Stimulated activated CD4-positive, alpha-beta T cell treated with anti-CD3 and anti-CD28 coated beads, Interleukin-4, amount 100 ng/mL, for 24 hours (primary cell): ENCODE measurements around the gene IRX4.

Source experiments
- DNase-seq: peaks from one replicate; pipeline ENCODE4 v3.0.0-alpha.2; 2020

IRX4 gene

DNA sequence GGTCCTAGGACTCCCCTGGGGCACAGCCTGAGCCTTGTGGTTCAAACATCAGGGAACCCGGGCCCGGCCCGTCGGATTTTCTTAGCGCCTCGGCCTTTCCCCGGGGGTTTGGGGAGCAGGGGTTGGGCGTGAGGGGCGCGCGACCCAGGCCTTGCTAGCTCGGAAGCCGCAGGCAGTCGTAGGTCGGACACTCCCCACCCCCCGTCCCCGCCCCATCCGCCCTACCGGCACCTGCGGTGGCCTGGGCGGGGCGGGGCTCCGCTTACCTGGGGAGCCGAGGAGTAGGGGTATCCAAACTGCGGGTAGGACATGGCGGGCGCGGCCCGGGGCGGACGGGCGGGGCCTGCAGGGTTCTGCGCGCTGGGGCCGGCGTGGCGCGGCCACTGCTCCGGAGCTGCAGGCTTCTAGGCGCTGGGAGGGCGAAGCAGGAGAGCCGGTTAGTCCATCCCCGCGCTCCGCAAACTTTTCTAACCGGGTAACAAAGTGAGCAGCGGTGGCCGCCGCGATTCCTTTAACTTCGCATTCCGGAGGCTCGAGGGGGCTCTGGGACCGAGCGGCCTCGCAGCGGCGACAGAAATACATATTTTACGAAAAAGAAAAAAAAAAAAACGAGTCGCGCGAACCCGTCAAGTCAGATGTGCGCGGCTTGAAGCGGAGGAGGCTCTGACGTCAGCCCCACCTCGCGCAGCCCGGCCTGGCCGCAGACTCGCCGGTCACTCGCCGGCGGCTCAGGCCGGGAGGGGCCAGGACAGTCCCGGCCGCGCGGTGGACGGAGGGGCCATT, at the start of gene IRX4:
Gene IRX4, minus strand, starts transcription at position 589 of the 783 bp plus-strand sequence. Its CDS starts 278 bp downstream, at position 311.
- no peak for DNase-seq

DNA sequence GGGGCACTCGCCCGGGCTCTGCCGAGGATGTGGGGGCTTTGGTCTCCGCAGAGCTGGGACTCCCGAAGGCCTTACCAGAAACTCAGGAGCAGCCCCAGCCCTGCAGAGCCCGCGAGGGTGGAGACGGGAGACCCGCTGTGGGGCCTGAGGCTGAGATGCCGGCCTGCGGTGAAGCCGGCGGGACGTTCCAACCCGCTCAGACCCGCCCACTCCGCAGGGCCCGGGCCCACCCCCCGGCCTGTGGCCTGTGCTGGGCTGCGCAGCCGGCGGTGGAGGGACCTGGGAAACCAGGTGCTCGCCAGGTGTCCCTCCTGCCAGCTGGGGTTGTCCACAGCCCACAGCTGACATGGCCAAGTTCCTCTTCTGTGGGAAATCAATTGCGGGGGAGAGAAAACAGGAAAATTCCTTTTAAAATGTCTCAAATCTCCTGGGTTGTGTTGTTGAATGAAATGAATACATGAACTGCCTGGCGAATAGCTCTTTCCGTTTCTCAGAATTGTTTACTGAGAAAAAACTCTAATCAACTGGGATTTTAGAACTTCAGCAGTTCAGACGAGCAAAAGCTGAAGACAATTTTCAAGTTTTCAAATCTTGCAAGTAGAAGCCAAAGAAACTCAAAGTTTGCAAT, 49.0 kb upstream of the IRX4 start:
- DNase-seq = no peak

DNA sequence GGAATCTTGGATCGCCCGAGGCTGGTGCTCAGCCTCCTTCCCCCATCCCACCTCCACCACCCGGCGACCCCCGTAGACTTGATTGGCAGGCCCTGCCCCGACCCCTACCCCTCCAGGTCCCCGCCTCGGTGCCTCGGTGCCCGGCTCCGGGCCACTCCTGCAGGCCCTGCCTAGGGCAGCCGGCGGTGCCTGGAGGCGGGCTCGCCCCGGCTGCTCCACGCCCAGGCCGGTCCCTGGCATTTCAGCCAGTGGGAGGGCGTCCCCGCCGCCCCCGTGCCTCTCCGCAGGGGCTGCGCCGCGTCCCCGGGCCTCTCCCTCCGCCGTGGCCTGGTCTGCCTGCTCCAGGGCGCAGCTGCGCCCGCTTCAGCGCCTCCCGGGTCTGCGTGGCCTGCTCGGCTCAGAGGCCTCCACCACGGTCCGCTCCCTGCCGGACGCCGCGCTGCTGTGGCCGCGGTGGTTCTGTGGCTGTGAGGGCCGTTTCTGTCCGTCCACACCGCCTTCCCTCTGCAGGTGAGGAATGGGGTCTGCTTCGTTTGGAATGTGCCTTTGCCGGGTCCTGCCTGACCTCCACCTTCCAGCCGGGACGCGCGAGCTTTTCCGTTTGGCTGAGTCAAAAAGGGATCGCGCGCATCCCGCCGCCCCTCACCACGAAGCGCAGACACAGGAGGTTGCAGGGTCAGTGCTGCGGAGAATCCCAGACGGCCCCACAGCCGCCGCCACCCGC, 48.3 kb upstream of the IRX4 start:
- DNase-seq = no peak

DNA sequence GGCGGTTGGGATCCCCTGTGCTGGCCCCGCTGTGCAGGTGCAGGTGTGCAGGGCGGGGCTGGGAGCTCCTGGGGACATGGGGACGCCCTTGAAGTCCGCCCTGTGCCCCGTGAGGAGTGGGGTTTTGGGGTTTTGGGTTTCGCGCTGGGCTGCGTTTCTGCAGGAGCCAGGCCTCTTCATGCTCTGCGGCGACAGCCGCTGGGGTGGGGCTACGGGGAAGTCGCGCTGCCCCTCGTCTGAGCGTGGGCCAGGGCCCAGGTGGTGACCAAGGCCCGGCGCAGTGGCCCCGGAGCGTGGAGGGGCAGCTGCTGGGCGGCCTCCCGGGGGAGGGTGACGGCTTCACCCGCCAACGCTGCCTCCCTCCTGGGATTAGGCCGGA, 47.8 kb upstream of the IRX4 start:
- DNase-seq = no peak

DNA sequence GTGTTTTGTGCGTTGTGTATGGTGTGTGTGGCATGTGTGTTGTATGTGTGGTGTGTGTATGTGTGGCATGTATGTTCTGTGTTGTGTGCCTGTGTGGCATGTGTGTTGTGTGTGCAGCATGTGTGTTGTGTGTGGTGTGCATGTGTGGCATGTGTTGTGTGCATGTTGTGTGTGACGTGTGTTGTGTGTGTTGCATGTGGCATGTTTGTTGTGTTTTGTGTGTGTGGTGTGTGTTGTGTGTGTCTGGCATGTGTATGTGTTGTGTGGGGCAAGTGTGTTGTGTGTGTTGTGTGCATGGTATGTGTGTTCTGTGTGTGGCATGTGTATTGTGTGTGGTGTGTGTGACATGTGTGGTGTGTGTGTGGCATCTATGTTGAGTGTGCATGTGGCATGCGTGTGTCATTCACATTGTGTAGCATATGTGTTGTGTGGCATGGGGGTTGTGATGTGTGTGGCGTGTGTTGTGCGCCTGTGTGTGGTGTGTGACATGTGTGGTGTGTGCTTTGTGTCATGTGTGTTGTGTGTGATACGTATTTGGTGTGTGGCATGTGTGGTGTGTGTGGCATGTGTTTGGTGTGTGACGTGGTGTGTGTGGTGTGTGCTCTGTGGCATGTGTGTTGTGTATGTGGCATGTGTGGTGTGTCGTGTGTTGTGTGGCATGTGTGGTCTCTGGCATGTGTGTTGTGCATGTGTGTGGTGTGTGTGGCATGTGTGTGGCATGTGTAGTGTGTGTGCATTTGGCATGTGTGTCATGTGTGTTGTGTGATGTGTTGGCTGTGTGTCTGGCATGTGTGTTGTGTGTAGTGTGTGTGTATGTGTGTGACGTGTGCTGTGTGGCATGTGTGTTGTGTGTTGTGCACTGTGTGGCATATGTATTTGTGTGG, 46.6 kb upstream of the IRX4 start:
- no peak for DNase-seq

DNA sequence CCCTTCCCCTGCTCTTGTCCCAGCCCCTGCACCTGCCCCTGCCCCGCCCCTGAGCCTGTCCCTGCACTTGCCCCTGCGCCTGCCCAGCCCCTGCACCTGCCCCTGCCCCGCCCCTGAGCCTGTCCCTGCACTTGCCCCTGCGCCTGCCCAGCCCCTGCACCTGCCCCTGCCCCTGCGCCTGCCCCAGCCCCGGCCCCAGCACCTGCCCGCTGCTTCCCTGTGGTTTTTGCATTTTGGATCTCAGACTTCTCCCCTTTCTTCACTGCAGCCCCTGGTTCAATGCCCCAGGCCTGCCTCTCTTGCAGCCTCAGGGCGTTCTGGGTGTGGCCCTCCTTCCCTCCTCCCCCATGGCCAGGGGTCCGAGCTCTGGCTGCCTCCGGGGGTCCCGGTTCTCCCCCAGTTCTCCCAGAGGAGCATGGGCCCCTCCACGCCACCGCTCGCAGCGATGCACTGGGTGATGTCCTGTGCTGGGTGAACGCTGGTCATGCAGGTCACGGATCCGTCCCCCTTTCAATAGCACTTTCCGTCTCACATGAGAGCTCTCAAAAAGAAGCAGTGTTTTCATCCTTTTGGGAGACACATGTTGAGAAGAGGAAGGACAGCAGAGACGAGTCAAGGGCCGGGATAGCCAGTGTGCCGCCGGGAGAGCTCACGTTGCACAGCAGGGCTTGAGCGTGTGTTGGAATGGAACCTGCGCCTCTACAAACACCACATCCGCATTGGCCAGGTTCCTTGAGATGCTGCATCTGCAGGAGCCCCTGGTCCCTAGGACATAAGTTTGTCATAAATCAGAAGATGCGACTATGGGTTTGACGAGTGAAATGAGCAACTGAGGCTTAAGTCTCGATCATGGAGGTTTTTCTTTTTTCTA, 44.0 kb upstream of the IRX4 start:
- no peak for DNase-seq

DNA sequence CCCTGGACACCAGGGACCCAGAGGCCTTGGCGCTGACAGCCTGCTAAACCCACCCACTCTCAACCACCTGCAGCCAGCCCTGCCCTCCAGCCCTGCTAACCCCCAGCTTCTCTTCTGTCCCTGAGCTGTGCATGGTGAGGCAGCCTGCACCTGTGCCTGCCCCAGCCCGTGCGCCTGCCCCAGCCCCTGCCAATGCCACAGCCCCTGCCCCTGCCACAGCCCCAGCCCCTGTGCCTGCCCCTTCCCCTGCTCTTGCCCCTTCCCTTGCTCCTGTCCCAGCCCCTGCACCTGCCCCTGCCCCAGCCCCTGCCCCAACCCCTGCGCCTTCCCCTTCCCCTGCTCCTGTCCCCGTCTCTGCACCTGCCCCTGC, 43.3 kb upstream of the IRX4 start:
- DNase-seq = no peak

DNA sequence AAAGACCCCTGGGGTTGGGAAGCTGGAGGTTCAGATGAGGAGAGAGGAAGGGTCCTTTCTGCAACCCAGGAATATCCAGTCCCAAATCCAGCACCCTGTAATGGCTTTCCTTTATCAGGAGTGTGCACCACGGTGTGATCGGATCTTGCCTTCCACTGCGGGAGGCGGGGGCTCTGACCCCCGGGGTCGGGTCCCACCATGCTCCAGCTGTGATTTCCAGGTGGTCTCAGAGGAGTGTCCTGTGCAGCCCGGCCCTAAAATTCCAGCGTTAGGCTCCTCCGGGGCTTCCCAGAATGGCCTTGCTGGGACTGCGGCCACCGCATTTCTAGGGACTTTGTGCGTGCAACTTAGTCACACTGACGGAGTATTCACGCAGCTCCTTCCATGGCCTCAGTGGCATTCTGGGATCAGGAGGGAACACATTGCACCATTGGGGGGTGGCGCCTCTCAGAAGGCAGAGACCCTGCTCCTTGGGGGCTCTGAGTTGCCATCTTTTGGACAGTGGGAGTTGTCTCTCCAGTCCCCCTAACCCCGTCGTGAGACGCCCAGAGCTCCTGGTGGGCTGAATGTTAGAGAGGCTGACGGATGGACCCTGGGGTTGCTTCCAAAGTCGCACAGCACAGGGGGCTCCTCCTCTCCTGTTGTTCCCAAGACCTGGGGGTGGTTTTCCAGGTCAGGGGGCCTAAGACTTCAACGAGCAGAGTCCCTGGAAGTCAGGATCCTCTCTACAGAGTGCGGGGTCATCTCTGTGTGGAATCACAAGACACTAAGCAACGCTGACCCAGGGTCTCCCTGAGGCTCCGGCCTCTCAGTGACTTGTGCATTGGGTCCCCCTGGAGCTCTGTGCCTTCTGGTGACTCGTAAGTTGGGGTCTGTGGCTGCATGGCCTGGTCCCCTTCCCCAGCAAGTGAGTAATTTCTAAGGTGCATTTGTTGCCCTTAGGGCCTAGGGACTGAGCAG, 42.7 kb upstream of the IRX4 start:
- no peak for DNase-seq

DNA sequence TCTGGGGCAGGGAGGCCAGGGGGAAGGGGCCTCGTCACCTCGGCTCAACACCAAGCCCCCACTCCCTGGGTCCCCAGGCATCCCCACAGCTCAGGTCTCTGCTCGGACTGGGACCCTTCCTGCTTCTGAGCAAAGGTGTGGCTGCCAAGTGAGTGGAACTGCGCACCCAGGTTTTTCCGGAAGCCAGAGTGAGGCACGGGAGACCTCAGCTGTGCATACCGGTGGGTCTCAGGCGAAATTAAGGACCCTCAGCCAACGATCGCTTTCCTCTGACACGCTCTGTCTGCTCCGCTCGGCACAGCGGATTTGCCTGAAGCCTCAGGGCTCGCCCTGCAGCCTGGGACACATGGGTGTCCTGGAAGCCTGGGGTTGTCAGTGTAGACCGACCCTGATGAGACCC, 41.0 kb upstream of the IRX4 start:
- no peak for DNase-seq

DNA sequence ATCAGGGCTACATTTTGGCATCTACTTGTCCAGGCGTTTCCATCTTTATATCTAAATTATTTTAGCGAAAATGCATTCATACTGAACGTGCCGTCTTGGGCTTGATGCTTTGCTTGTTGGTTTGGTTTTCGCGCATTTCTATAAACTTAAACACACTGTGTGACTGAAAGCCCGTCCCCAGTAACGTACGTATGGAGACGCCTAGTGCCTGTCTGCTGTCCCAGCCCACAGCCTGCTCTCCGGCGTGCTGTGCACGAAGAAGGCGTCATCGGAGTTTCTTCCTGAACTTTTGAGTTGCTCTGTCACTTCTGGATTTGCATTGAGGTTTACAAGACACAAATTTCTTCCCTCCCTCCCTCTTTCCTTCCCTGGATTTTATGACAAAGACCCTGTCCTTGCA, 40.6 kb upstream of the IRX4 start:
- DNase-seq = no peak

DNA sequence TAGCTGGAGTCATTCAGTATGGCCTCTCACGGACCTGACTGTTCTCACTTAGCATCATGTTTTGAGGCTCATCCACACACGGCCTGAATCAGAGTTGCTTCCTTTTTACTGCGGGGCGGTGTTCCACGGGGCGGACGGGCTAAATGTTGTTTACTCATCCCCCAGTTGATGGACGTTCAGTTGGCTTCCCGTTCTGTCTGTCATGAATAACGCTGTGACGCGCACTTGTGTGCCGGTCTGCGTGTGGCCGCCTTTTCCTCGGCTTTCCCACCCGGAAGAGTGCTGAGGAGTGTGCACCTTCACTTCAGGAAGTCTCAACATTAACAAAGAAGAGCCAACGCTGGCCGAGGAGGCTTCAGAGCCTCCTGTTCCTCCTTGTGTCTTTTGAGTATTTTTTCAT, 39.0 kb upstream of the IRX4 start:
- DNase-seq = no peak

DNA sequence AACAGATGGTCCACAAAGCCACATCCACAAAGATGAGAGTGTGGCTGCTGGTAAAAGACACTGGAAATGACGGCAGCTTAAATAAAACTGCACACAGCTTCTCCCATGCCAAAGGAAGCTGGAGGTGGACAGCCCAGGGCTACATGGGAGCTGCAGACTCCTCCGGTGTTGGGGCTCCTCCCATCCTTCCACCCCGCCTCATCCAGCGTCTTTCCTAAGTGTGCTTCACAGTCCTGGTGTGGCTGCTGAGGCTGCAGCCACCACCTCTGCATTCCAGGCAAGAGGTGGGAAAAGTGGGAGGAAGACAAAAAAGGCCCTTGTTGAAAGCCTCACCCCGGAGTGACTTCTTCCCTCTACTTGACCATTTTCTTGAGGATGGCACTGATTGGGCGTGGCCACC, 37.0 kb upstream of the IRX4 start:
- DNase-seq = no peak

DNA sequence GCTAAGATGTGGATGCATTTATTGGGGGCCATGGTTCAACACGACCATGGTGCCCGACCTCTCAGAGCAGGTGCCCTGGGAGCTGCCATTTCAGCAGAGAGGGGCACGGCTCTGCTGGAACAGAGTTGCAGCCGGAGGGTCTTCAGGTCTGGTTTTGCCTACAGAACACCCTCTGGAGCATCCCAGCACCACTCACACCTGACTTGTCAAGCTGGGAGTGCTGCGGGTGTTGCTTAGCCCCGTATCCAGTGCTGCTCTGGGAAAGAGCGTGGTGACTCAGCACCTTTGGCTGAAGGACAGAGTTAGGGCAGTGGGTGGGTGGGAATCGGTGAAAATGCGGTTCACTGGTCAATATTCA, 36.5 kb upstream of the IRX4 start:
- DNase-seq = no peak

DNA sequence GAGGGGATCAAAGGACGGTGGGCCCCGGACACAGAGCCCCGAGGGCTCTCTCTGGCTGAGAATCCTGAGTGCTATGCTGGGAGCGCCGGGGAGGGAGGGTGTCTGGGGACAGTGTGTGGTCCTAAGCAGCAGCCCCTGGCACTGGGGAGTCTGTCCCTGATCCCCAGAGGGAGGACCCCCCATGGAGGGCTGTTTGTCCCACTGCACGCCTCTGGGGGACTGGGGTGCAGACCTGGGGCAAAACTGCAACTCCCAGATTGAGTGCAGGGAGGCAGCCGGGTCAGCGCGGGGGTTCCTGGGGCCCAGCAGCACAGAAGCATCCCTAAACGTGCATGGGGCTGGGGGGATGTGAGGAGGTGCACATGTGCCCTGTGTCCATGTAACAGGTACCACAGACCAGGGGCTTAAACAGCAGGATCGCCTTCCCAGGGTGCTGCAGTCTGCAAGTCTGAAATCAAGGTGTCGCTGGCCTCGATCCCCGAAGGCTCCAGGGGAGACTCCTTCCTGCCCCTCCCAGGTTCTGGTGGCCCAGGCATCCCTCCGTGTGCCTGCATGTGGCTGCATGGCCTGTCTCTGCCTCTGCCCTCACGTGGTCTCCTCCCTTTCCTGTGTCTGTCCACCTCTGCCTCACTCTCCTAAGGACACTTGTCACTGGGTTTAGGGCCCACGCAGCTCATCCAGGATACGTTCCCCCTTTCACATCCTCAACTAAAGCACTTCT, 35.9 kb upstream of the IRX4 start:
- no peak for DNase-seq

DNA sequence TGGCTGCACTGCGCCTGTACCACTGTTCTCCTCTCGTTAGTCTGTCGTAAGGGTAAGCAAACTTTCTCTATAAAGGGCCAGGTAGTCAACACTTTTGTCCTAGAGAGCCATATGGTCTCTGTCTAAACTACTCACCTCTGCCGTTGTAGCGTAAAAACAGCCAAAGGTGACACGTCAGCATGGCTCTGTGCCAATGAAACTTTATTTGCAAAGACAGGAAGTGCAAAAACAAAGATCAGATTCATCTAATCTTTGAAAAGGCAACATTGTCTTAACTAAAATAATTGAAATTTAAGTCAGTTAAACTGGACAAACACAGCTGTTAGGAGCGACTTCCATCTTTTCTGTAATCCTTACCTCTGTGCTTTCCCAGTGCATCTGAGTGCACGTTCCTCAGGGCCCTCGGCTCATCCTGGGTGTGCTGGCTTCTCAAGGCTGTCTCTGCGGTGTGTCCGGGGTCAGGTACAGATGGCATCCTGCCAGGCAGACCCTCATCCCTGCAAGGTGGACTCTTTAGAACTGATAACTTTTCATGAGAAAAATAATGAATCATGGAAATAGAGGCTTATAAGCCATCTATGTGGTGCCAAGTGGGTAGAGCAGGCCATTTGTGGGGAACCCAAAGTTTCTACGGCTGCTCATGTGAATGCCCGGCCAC, 35.2 kb upstream of the IRX4 start:
- DNase-seq = no peak

DNA sequence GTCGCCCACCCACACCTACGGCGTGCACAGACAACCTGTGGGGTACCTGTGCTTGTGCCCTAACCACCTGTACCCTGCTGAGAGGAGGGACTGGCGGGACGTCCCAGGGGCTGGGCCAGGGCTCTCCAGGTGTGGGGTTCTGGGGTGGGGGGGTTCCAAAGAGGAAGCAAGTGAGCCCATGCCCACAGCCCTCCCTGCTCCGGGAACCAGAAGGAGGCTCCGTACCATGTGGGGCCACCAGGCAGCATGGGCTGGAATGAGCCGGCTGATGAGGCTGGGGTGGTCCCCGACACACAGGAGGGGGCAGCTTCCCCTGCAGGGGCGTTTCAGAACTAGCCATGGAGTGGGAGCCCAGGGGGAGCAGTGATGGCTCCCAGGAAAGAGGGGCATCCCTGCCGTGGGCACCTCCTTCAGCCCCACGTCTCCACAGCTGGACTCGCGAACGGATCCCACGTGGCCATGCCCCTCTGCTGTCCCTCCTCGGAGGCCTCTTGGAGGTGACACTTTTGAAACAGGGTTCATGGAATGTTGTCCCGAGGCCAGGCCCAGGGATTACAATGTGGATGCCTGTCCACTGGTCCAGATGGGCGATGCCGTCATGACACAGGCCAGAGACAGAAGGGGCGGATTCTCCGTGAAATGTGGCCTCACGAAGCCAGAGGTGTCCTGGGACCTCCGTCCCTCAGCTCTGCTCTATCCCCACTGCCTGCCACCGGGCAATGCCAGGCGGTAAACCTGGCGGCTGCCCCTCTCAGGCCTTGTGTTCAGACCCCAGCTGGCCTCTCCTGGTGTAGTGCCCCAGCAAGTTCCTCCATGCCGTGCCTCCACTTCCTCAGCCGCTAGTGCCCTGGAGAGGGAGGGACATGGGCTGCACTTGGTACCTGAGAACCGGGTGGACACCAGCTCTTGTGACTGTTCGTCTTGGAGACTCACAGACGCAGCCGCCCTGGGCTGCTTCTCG, 33.6 kb upstream of the IRX4 start:
- DNase-seq = no peak

DNA sequence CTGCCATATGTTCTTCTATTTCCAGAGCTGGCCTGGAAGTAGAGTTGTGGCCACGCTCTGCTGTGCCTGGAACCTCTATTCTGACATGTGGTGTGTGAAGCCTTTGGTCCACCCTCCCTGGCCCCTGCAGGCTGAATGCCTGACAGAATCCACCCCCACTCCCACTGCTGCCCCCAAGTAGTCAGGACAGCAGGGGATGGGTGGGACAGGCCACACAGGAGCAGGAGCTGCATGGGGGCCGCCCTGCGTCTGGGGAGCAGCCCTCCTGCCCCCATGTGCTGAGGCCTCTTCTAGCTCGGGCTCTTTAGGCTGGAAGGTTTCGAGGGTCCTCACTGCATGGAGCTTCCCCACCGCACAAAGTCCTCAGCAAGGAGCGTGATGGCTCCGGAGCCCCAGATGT, 32.6 kb upstream of the IRX4 start:
- no peak for DNase-seq

DNA sequence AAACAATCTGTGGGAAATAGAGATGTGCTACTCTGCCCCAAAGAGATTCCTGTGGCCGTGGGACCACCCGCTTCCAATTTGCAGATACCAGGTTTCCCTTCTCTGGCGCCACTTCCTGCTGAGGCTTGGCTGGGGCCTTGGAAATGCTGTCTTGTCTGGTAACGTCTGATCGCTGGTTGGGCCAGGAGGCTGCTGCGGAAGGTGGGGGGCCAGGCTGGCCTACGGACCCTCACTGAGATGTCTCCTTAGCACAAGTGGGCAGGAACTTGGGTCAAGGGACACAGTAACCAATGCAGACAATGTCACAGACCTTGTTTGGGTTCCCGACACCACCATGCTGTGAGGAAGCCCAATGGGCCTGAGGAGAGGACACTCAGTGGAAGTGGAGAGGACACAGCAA, 31.7 kb upstream of the IRX4 start:
- no peak for DNase-seq

DNA sequence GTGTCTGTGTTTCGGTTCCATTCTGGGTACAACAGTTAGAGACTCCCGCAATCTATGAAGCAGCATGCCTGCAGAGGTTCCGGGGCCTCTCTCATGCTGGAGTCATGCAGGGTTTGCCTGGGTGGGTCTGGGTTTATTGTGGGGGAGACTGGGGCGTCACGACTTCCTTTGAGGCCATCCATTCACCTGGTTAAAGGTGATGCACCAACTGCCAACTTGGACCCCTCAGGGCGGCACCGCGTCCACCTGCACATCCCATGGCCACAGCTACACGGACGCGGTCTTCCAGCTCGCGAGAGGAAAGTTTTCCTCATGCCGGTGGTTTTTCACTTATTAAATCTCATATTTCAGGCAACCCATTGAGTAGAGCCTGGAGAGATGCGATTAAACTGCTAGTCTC, 30.9 kb upstream of the IRX4 start:
- DNase-seq = no peak
